A549 (cell line): Measurements from ENCODE around the gene PDE6D. TPM values are rescaled to one million over a fixed set of nuclear protein-coding genes. Genes with fewer than 3 reads are reported as not detected.
A peak's percentile ranks its signal among the peaks of the same experiment; 100 is the strongest.

ENCODE experiments used
- ATAC-seq, 2 experiments: fragments of 200-7000 bp in 1 of 2; fragments of >200 bp in 1 of 2; cut with Nextera tagmentation in 1 of 2; cut with Tn5 transposase in 1 of 2; 3 replicates each; pipeline versions ENCODE4 v1.8.0 to v1.9.1; 2018 to 2020; ENCODE audit warnings: mild to moderate bottlenecking in 1 of 2, moderate library complexity in 1 of 2
- CTCF ChIA-PET: fragments of 300-600 bp; sonication (Branson Sonifier 250); formaldehyde crosslinking; extraction: SDS; loops from one replicate; lab custom pipeline; 2021; ENCODE audit warnings: antibody characterized with exemption, inconsistent platforms; lab: Yijun Ruan, JAX
- POLR2A ChIA-PET: fragments of 350-600 bp; formaldehyde crosslinking; extraction: SDS; loops from one replicate; lab custom pipeline; 2021; ENCODE audit warnings: antibody characterized with exemption, inconsistent platforms; lab: Yijun Ruan, JAX
- DNase-seq, 2 experiments: peaks; one replicate each; pipeline versions ENCODE4 v3.0.0 to v3.0.0-alpha.2; 2011 to 2016; ENCODE audit warnings: low read depth in 1 of 2, low spot score in 1 of 2
- FAIRE-seq: peaks from 2 replicates; lab custom pipeline; 2011; peaks lifted over from hg19 to GRCh38; lab: Jason Lieb, UNC
- H3K27ac ChIP-seq, 2 experiments: fragments of >200 bp; sonication (Bioruptor Twin); formaldehyde crosslinking; 3 replicates each; pipeline ENCODE4 v1.5.1; 2016 to 2017
- H3K4me1 ChIP-seq: fragments of >200 bp; sonication (Bioruptor Twin); formaldehyde crosslinking; 3 replicates; pipeline ENCODE4 v1.6.1; 2016
- H3K4me2 ChIP-seq: fragments of >200 bp; sonication (Bioruptor Twin); formaldehyde crosslinking; 3 replicates; pipeline ENCODE4 v1.6.1; 2016
- H3K4me3 ChIP-seq: fragments of >200 bp; sonication (Bioruptor Twin); formaldehyde crosslinking; 3 replicates; pipeline ENCODE4 v1.5.1; 2016
- H3K9me3 ChIP-seq: fragments of >200 bp; sonication (Bioruptor Twin); formaldehyde crosslinking; 3 replicates; pipeline ENCODE4 v1.6.1; 2016
- ATOH8 ChIP-seq: fragments of 250-450 bp; sonication (Bioruptor Pico); IDR thresholded peaks from 2 replicates; pipeline ENCODE4 v1.5.0; 2020; ENCODE audit warnings: low read depth, mild to moderate bottlenecking, moderate library complexity
- BHLHE40 ChIP-seq: IDR thresholded peaks from 2 replicates; pipeline ENCODE4 v1.6.1; 2012; ENCODE audit warnings: low read depth, low read length, inconsistent platforms
- CBX2 ChIP-seq: fragments of 200-600 bp; sonication (generic); IDR thresholded peaks from 2 replicates; pipeline ENCODE4 v1.6.1; 2016; ENCODE audit warnings: low read depth, mild to moderate bottlenecking, borderline replicate concordance
- CBX8 ChIP-seq: fragments of 200-600 bp; sonication (generic); IDR thresholded peaks from 2 replicates; pipeline ENCODE4 v1.6.1; 2016
- CEBPB ChIP-seq, 2 experiments: fragments of >200 bp in 1 of 2; sonication (Bioruptor Twin) in 1 of 2; formaldehyde crosslinking in 1 of 2; IDR thresholded peaks; 2 replicates each; pipeline ENCODE4 v1.6.1; 2012 to 2016
- CTCF ChIP-seq: fragments of >200 bp; sonication (Bioruptor Twin); formaldehyde crosslinking; IDR thresholded peaks from 3 replicates; pipeline ENCODE4 v1.5.1; 2016
- EP300 ChIP-seq, 2 experiments: fragments of >200 bp; sonication (Bioruptor Twin); formaldehyde crosslinking; IDR thresholded peaks; 2 replicates in 1 of 2; 3 replicates in 1 of 2; pipeline ENCODE4 v1.6.1; 2016 to 2017
- ESRRA ChIP-seq: fragments of 150-350 bp; IDR thresholded peaks from 2 replicates; pipeline ENCODE4 v1.6.1; 2014; ENCODE audit warnings: mild to moderate bottlenecking, low read length, borderline replicate concordance
- FOSB ChIP-seq: fragments of 250-450 bp; sonication (Bioruptor Pico); IDR thresholded peaks from 2 replicates; pipeline ENCODE4 v1.5.0; 2020; ENCODE audit warnings: mild to moderate bottlenecking, moderate library complexity
- GATA3 ChIP-seq: IDR thresholded peaks from 2 replicates; pipeline ENCODE4 v1.6.1; 2012; ENCODE audit warnings: borderline replicate concordance
- HDAC2 ChIP-seq: fragments of 200-600 bp; sonication (generic); IDR thresholded peaks from 2 replicates; pipeline ENCODE4 v1.6.1; 2016
- HOXA7 ChIP-seq: fragments of 250-450 bp; sonication (Bioruptor Pico); IDR thresholded peaks from 2 replicates; pipeline ENCODE4 v1.5.0; 2020; ENCODE audit warnings: mild to moderate bottlenecking, moderate library complexity
- HOXB5 ChIP-seq: fragments of 250-450 bp; sonication (Bioruptor Pico); IDR thresholded peaks from 2 replicates; pipeline ENCODE4 v1.5.0; 2020; ENCODE audit warnings: mild to moderate bottlenecking, moderate library complexity
- JUNB ChIP-seq: fragments of >200 bp; sonication (Bioruptor Twin); formaldehyde crosslinking; IDR thresholded peaks from 2 replicates; pipeline ENCODE4 v1.6.1; 2016
- KDM5A ChIP-seq: fragments of 200-600 bp; sonication (generic); IDR thresholded peaks from 2 replicates; pipeline ENCODE4 v1.6.1; 2016; ENCODE audit warnings: antibody characterized with exemption, mild to moderate bottlenecking
- MAFK ChIP-seq: fragments of 450-650 bp; IDR thresholded peaks from 2 replicates; pipeline ENCODE4 v1.6.1; 2014; ENCODE audit not compliant: partially characterized antibody
- MYC ChIP-seq: IDR thresholded peaks from 2 replicates; pipeline ENCODE4 v1.6.1; 2012; ENCODE audit warnings: mild to moderate bottlenecking, inconsistent platforms, low read length, improper control_type of control experiment, borderline replicate concordance
- NPAS2 ChIP-seq: fragments of 250-450 bp; sonication (Bioruptor Pico); IDR thresholded peaks from 2 replicates; pipeline ENCODE4 v1.8.0; 2022; ENCODE audit warnings: mild to moderate bottlenecking, moderate library complexity, borderline replicate concordance
- NR3C1 ChIP-seq: fragments of >200 bp; sonication (Bioruptor Twin); formaldehyde crosslinking; IDR thresholded peaks from 3 replicates; pipeline ENCODE4 v1.6.1; 2017
- PBX3 ChIP-seq: IDR thresholded peaks from 2 replicates; pipeline ENCODE4 v1.6.1; 2012
- PHF8 ChIP-seq: fragments of 200-600 bp; sonication (generic); IDR thresholded peaks from 2 replicates; pipeline ENCODE4 v1.6.1; 2016; ENCODE audit warnings: low read depth, mild to moderate bottlenecking, antibody characterized with exemption, moderate library complexity, borderline replicate concordance
- POLR2A ChIP-seq: IDR thresholded peaks from 2 replicates; pipeline ENCODE4 v1.6.1; 2012; ENCODE audit warnings: mild to moderate bottlenecking, low read length
- RFX5 ChIP-seq: fragments of 450-650 bp; IDR thresholded peaks from 2 replicates; pipeline ENCODE4 v1.7.1; 2014; ENCODE audit warnings: antibody characterized with exemption, mild to moderate bottlenecking, moderate library complexity
- RNF2 ChIP-seq: fragments of 200-600 bp; sonication (generic); IDR thresholded peaks from 2 replicates; pipeline ENCODE4 v1.6.1; 2016; ENCODE audit warnings: low read depth, mild to moderate bottlenecking, antibody characterized with exemption, moderate library complexity, borderline replicate concordance
- SMC3 ChIP-seq: fragments of >200 bp; sonication (Bioruptor Twin); formaldehyde crosslinking; IDR thresholded peaks from 3 replicates; pipeline ENCODE4 v1.6.1; 2018; ENCODE audit warnings: inconsistent platforms
- SREBF2 ChIP-seq: fragments of 450-650 bp; IDR thresholded peaks from 2 replicates; pipeline ENCODE4 v1.6.1; 2014; ENCODE audit warnings: mild to moderate bottlenecking, moderate library complexity
- USF2 ChIP-seq: fragments of 450-650 bp; IDR thresholded peaks from 2 replicates; pipeline ENCODE4 v1.6.1; 2014; ENCODE audit warnings: antibody characterized with exemption
- ZC3H11A ChIP-seq: fragments of 450-650 bp; IDR thresholded peaks from 2 replicates; pipeline ENCODE4 v1.6.1; 2014; ENCODE audit warnings: antibody characterized with exemption, mild to moderate bottlenecking
- ZNF302 ChIP-seq: fragments of 250-450 bp; sonication (Bioruptor Pico); IDR thresholded peaks from 2 replicates; pipeline ENCODE4 v1.9.0; 2021; ENCODE audit warnings: inconsistent platforms, mild to moderate bottlenecking, moderate library complexity
- WGBS: methylation state at CpG from one replicate; pipeline ENCODE4 v1.1.6; 2017; ENCODE audit errors: missing lambda C conversion rate; 5-methylcytosine and 5-hydroxymethylcytosine counted together
- polyA minus RNA-seq: library from RNA; depleted of rRNA, polyadenylated mRNA; stranded (reverse); fragments of >200 nt; gene quantifications from 2 replicates; pipeline ENCODE4 v1.2.3, GENCODE V29; 2011; rRNA and poly(A)+ RNA removed
- polyA plus RNA-seq, 4 experiments: library from polyadenylated mRNA; depleted of rRNA in 3 of 4; stranded (reverse); fragments of >200 nt; fragmentation: RNase III in 1 of 4; extraction: RNeasy Plus Mini Kit Qiagen cat#74134 plus additional on column Dnase treatment in 1 of 4; gene quantifications; 2 replicates in 3 of 4; 3 replicates in 1 of 4; pipeline ENCODE4 v1.2.3, GENCODE V29; 2011 to 2017
- TF ChIP-seq, protein P1 (sequence below): fragments of >200 bp; sonication (Bioruptor Twin); formaldehyde crosslinking; IDR thresholded peaks from 3 replicates; pipeline ENCODE4 v1.6.1; 2016
- TF ChIP-seq, protein P2 (sequence below): fragments of >200 bp; sonication (Bioruptor Twin); formaldehyde crosslinking; IDR thresholded peaks from 2 replicates; pipeline ENCODE4 v1.6.1; 2016
- TF ChIP-seq, protein P3 (sequence below): IDR thresholded peaks from 2 replicates; pipeline ENCODE4 v1.6.1; 2012; ENCODE audit warnings: low read depth, borderline replicate concordance

The PDE6D gene
- polyA plus RNA-seq (2011; rRNA removed) (51.3 and 56.0 TPM in 2 replicates), polyA plus RNA-seq (2017; fragmentation: RNase III; extraction: RNeasy Plus Mini Kit Qiagen cat#74134 plus additional on column Dnase treatment) (20.9 to 27.4 TPM (median 27.3 TPM) in 3 replicates), polyA minus RNA-seq (16.4 and 16.9 TPM in 2 replicates)
- polyA plus RNA-seq (2012; cell fraction: cytosol; rRNA removed): 27.7 and 33.0 TPM in 2 replicates
- polyA plus RNA-seq (2012; cell fraction: nucleus; rRNA removed): 10.9 and 15.6 TPM in 2 replicates

GRCh38 chr2:231780909-231781797 is at the start of gene PDE6D:
TSS of gene PDE6D (minus strand) at chr2:231781282. CDS start at chr2:231781114, 168 bp downstream.
- Histone ChIP-seq H3K4me1 (peaks cover 20% of the 10 kb centered on the region), H3K27ac (peak within 1 kb of the TSS; percentile 79 to 88), H3K9me3 (no peaks in the 10 kb centered on the region), H3K4me3 (peak within 1 kb of the TSS; percentile 68), H3K4me2 (peak within 1 kb of the TSS; percentile 93)
- ATAC-seq (peak; percentile 97 to 98), DNase-seq (peak; percentile 99), FAIRE-seq (peak; percentile 93)
- CTCF ChIA-PET: interaction anchor here (0.6 kb wide), 1 partner anchor 121 kb away, joined by 5 read pairs; no protein-coding TSS in a partner anchor
- under 1% methylated on average over 46 of the region's 67 CpGs for WGBS
- POLR2A ChIA-PET: interaction anchor here (0.6 to 1.8 kb wide), 3 partner anchors 67 to 100 kb away, joined by 3 to 8 read pairs (median 3); partner anchors contain the start of gene PTMA
- TF ChIP-seq SREBF2 (no peak), NR3C1 (no peak), POLR2A (peak; percentile 85), RFX5 (no peak), PBX3 (peak; percentile 99), GATA3 (no peak), USF2 (no peak), HOXA7 (no peak), KDM5A (peak; percentile 63; the same call in 1 of the 2 replicates), ZC3H11A (no peak), PHF8 (peak; percentile 65; the same call in 1 of the 2 replicates), BHLHE40 (no peak), CTCF (no peak), HDAC2 (0 out of 2 replicates have a peak, but pooled peaks have one; percentile 35), MYC (0 out of 2 replicates have a peak, but pooled peaks have one; percentile 48), EP300 (IDR thresholded peaks at IDR 0.05) (no peak), NPAS2 (CRISPR knock-in tag) (no peak), SMC3 (no peak), FOSB (CRISPR knock-in tag) (no peak), JUNB (no peak), RNF2 (no peak), CBX8 (no peak), MAFK (no peak), ZNF302 (CRISPR knock-in tag) (no peak), CBX2 (no peak), ATOH8 (CRISPR knock-in tag) (no peak), HOXB5 (no peak), CEBPB (IDR thresholded peaks at IDR 0.05) (no peak), ESRRA (no peak)
- TF ChIP-seq, protein P1, sequence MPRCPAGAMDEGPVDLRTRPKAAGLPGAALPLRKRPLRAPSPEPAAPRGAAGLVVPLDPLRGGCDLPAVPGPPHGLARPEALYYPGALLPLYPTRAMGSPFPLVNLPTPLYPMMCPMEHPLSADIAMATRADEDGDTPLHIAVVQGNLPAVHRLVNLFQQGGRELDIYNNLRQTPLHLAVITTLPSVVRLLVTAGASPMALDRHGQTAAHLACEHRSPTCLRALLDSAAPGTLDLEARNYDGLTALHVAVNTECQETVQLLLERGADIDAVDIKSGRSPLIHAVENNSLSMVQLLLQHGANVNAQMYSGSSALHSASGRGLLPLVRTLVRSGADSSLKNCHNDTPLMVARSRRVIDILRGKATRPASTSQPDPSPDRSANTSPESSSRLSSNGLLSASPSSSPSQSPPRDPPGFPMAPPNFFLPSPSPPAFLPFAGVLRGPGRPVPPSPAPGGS: peak; percentile 40; the same call in 1 of the 3 replicates
- TF ChIP-seq, protein P2, sequence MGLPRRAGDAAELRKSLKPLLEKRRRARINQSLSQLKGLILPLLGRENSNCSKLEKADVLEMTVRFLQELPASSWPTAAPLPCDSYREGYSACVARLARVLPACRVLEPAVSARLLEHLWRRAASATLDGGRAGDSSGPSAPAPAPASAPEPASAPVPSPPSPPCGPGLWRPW: no peak
- TF ChIP-seq, protein P3, sequence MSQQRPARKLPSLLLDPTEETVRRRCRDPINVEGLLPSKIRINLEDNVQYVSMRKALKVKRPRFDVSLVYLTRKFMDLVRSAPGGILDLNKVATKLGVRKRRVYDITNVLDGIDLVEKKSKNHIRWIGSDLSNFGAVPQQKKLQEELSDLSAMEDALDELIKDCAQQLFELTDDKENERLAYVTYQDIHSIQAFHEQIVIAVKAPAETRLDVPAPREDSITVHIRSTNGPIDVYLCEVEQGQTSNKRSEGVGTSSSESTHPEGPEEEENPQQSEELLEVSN: peak; percentile 60; the same call in 1 of the 2 replicates
